OCI-LY1 (cell line): ENCODE data around the gene FAM114A1.

ENCODE experiments used
- H2AFZ ChIP-seq: fragments of 200-600 bp; sonication (generic), shearing (Covaris generic); 2 replicates; pipeline ENCODE4 v1.6.0; 2014; ENCODE audit warnings: antibody characterized with exemption, mild to moderate bottlenecking, low read length
- H3F3A ChIP-seq: fragments of 200-600 bp; sonication (generic), shearing (Covaris generic); 2 replicates; pipeline ENCODE4 v1.6.0; 2014; ENCODE audit warnings: mild to moderate bottlenecking, antibody characterized with exemption, low read length, moderate library complexity; ENCODE audit not compliant: insufficient read depth
- H3K27ac ChIP-seq: fragments of 200-600 bp; sonication (generic); 2 replicates; pipeline ENCODE4 v1.5.1; 2014; ENCODE audit warnings: low read length, mixed run types, mild to moderate bottlenecking, low read depth; ENCODE audit not compliant: poor library complexity, severe bottlenecking
- H3K27me3 ChIP-seq: fragments of 200-600 bp; sonication (generic); 2 replicates; pipeline ENCODE4 v1.6.0; 2014; ENCODE audit warnings: antibody characterized with exemption, mild to moderate bottlenecking, low read length, moderate library complexity; ENCODE audit not compliant: insufficient read depth
- H3K36me3 ChIP-seq: fragments of 200-600 bp; sonication (generic); 2 replicates; pipeline ENCODE4 v1.6.1; 2014; ENCODE audit warnings: mild to moderate bottlenecking, antibody characterized with exemption, low read length, moderate library complexity, mixed read lengths; ENCODE audit not compliant: insufficient read depth
- H3K4me1 ChIP-seq: fragments of 200-600 bp; sonication (generic); 2 replicates; pipeline ENCODE4 v1.5.1; 2014; ENCODE audit warnings: mild to moderate bottlenecking, low read length, moderate library complexity; ENCODE audit not compliant: insufficient read depth, severe bottlenecking
- H3K4me2 ChIP-seq: fragments of 200-600 bp; sonication (generic), shearing (Covaris generic); 2 replicates; pipeline ENCODE4 v1.6.1; 2014; ENCODE audit warnings: low read length
- H3K4me3 ChIP-seq: fragments of 200-600 bp; sonication (generic); 2 replicates; pipeline ENCODE4 v1.5.1; 2014; ENCODE audit warnings: low read length, low read depth, mild to moderate bottlenecking, mixed read lengths; ENCODE audit not compliant: poor library complexity, severe bottlenecking
- H3K79me2 ChIP-seq: fragments of 200-600 bp; shearing (Covaris generic); 2 replicates; pipeline ENCODE4 v1.6.1; 2016; ENCODE audit warnings: mixed run types, low read length, mixed read lengths; ENCODE audit not compliant: insufficient read depth
- H3K9ac ChIP-seq: fragments of 200-600 bp; sonication (generic), shearing (Covaris generic); 2 replicates; pipeline ENCODE4 v1.6.1; 2014; ENCODE audit warnings: mild to moderate bottlenecking, low read length, mixed read lengths
- H3K9me2 ChIP-seq: fragments of 200-600 bp; sonication (generic), shearing (Covaris generic); 2 replicates; pipeline ENCODE4 v1.6.1; 2014; ENCODE audit warnings: low read depth, mild to moderate bottlenecking, low read length, mixed read lengths
- H3K9me3 ChIP-seq: fragments of 200-600 bp; shearing (Covaris generic); 2 replicates; pipeline ENCODE4 v1.6.1; 2014; ENCODE audit warnings: low read length, mixed read lengths
- H4K20me1 ChIP-seq: fragments of 200-600 bp; sonication (generic), shearing (Covaris generic); 2 replicates; pipeline ENCODE4 v1.6.0; 2016; ENCODE audit warnings: mild to moderate bottlenecking, low read length; ENCODE audit not compliant: insufficient read depth
- CTCF ChIP-seq: fragments of 200-600 bp; sonication (generic), shearing (Covaris generic); IDR thresholded peaks from 2 replicates; pipeline ENCODE4 v1.5.1; 2017; ENCODE audit warnings: mild to moderate bottlenecking, antibody characterized with exemption, low read length, moderate library complexity, mixed read lengths
- EZH2 ChIP-seq: fragments of 200-600 bp; sonication (generic), shearing (Covaris generic); IDR thresholded peaks from 2 replicates; pipeline ENCODE4 v1.8.0; 2017; ENCODE audit warnings: borderline replicate concordance, mixed run types, mild to moderate bottlenecking, antibody characterized with exemption, low read length, moderate library complexity, mixed read lengths

Gene FAM114A1

GRCh38 chr4:38968668-38969067 is 101.1 kb downstream of the FAM114A1 start:
- Histone ChIP-seq H3K9me3 (no peaks in the 10 kb centered on the region), H2AFZ (no peak overlapping the region), H3K9ac (no peak overlapping the region), H3K9me2 (no peaks in the 10 kb centered on the region), H4K20me1 (no peaks in the 10 kb centered on the region), H3K4me1 (no peaks in the 10 kb centered on the region), H3K79me2 (no peaks in the 10 kb centered on the region), H3K4me3 (no peak overlapping the region), H3K27me3 (no peaks in the 10 kb centered on the region), H3K36me3 (peaks cover 57% of the 10 kb centered on the region), H3K27ac (no peak overlapping the region), H3K4me2 (no peak overlapping the region), H3F3A (no peaks in the 10 kb centered on the region)
- no peak for TF ChIP-seq EZH2
- TF ChIP-seq CTCF, result no peak

GRCh38 chr4:38976308-38976707 is 108.7 kb downstream of the FAM114A1 start:
- no peak overlapping the region for H3K9ac ChIP-seq
- peaks cover 32% of the 10 kb centered on the region; the same call in 1 of the 2 replicates for H3K36me3 ChIP-seq
- H2AFZ ChIP-seq, result no peak overlapping the region
- no peak overlapping the region for H3K4me3 ChIP-seq
- no peak overlapping the region for H3K4me2 ChIP-seq
- no peaks in the 10 kb centered on the region for H3F3A ChIP-seq
- no peaks in the 10 kb centered on the region for H3K4me1 ChIP-seq
- H4K20me1 ChIP-seq, result no peaks in the 10 kb centered on the region
- H3K9me3 ChIP-seq, result no peaks in the 10 kb centered on the region
- H3K27ac ChIP-seq, result no peak overlapping the region
- H3K27me3 ChIP-seq, result no peaks in the 10 kb centered on the region
- H3K9me2 ChIP-seq, result no peaks in the 10 kb centered on the region
- TF ChIP-seq CTCF, result no peak
- no peak for TF ChIP-seq EZH2
- H3K79me2 ChIP-seq, result no peaks in the 10 kb centered on the region

- TF ChIP-seq CTCF, result no peak
- no peak for TF ChIP-seq EZH2
- Histone ChIP-seq H3K4me2 (no peak overlapping the region), H3K27me3 (no peaks in the 10 kb centered on the region), H3K4me1 (no peaks in the 10 kb centered on the region), H3K9ac (no peak overlapping the region), H3K4me3 (no peak overlapping the region), H3K79me2 (no peaks in the 10 kb centered on the region), H3F3A (no peaks in the 10 kb centered on the region), H4K20me1 (no peaks in the 10 kb centered on the region), H3K9me3 (no peaks in the 10 kb centered on the region), H2AFZ (no peak overlapping the region), H3K9me2 (no peaks in the 10 kb centered on the region), H3K27ac (no peak overlapping the region), H3K36me3 (peaks cover 60% of the 10 kb centered on the region)
Measured at GRCh38 chr4:38979081-38979480, 111.5 kb downstream of the FAM114A1 start.
